A673 (cell line): ENCODE results near the gene RAPGEF2. TPM values are rescaled to one million over a fixed set of nuclear protein-coding genes. Genes with fewer than 3 reads are reported as not detected.
A peak's percentile ranks its signal among the peaks of the same experiment; 100 is the strongest.

ENCODE experiments used
- BruUV-seq: library from RNA; stranded (reverse); fragments of 400-500 nt; replicated peaks from 2 replicates; lab custom pipeline; 2021; lab: Mats Ljungman, UMichigan
- CTCF ChIA-PET: fragments of 300-600 bp; sonication (Branson Sonifier 250); formaldehyde crosslinking; loops from one replicate; lab custom pipeline; 2022; ENCODE audit warnings: antibody characterized with exemption; lab: Charles Lee
- POLR2A ChIA-PET: fragments of 300-600 bp; sonication (Branson Sonifier 250); formaldehyde crosslinking; loops from one replicate; lab custom pipeline; 2022; ENCODE audit warnings: antibody characterized with exemption; ENCODE audit not compliant: low non-redundant PET; lab: Charles Lee
- DNase-seq: peaks from one replicate; pipeline ENCODE4 v3.0.0-alpha.2; 2015; ENCODE audit warnings: low spot score
- H3K27ac ChIP-seq: fragments of 200-600 bp; sonication (generic); 2 replicates; pipeline ENCODE4 v1.5.1; 2016; ENCODE audit warnings: mixed run types, low read depth, mild to moderate bottlenecking, mixed read lengths, antibody characterized with exemption, low read length; ENCODE audit not compliant: poor library complexity, severe bottlenecking
- H3K27me3 ChIP-seq: fragments of 200-600 bp; sonication (generic); replicated peaks from 2 replicates; pipeline ENCODE4 v1.6.1; 2017; ENCODE audit warnings: mixed run types, low read depth, mild to moderate bottlenecking, mixed read lengths, antibody characterized with exemption, low read length; ENCODE audit not compliant: insufficient read depth, poor library complexity
- H3K36me3 ChIP-seq: fragments of 200-600 bp; sonication (generic); 2 replicates; pipeline ENCODE4 v1.6.1; 2016; ENCODE audit warnings: mixed run types, mild to moderate bottlenecking, mixed read lengths, antibody characterized with exemption, low read length; ENCODE audit not compliant: insufficient read depth, poor library complexity, severe bottlenecking
- H3K4me1 ChIP-seq: fragments of 200-600 bp; sonication (generic); 2 replicates; pipeline ENCODE4 v1.6.1; 2017; ENCODE audit warnings: mixed run types, mild to moderate bottlenecking, mixed read lengths, antibody characterized with exemption, low read length; ENCODE audit not compliant: insufficient read depth, poor library complexity, severe bottlenecking
- H3K4me3 ChIP-seq: fragments of 200-600 bp; sonication (generic); 2 replicates; pipeline ENCODE4 v1.5.1; 2016; ENCODE audit warnings: low read depth, mixed run types, mild to moderate bottlenecking, mixed read lengths, low read length; ENCODE audit not compliant: poor library complexity, severe bottlenecking
- H3K9me3 ChIP-seq: fragments of 200-600 bp; sonication (generic); 2 replicates; pipeline ENCODE4 v1.6.1; 2016; ENCODE audit warnings: mixed run types, low read depth, mild to moderate bottlenecking, mixed read lengths, antibody characterized with exemption, low read length; ENCODE audit not compliant: poor library complexity, severe bottlenecking
- EZH2 ChIP-seq: fragments of 200-600 bp; sonication (generic); IDR thresholded peaks from 2 replicates; pipeline ENCODE4 v1.6.1; 2017; ENCODE audit warnings: borderline replicate concordance, low read depth, mild to moderate bottlenecking, mixed read lengths, antibody characterized with exemption, low read length; ENCODE audit not compliant: poor library complexity, severe bottlenecking
- intact Hi-C: fragments of 100-400 bp; cut with micrococcal nuclease; formaldehyde crosslinking; loops from one replicate; pipeline ENCODE4 v1.10.0; 2022; ENCODE audit not compliant: unreplicated experiment
- total RNA-seq: library from RNA; stranded (reverse); gene quantifications from 2 replicates; pipeline ENCODE4 v1.2.3, GENCODE V29; 2021
- TF ChIP-seq, protein P1 (sequence below): fragments of 300-800, 200-600 bp; sonication (generic); conservative IDR thresholded peaks from 2 replicates; pipeline ENCODE4 v1.5.1; 2017; ENCODE audit warnings: low read depth, mild to moderate bottlenecking, antibody characterized with exemption, low read length, moderate library complexity, mixed read lengths

The RAPGEF2 gene
- total RNA-seq, 1 experiment from 2014 or later = 31.9 TPM

DNA sequence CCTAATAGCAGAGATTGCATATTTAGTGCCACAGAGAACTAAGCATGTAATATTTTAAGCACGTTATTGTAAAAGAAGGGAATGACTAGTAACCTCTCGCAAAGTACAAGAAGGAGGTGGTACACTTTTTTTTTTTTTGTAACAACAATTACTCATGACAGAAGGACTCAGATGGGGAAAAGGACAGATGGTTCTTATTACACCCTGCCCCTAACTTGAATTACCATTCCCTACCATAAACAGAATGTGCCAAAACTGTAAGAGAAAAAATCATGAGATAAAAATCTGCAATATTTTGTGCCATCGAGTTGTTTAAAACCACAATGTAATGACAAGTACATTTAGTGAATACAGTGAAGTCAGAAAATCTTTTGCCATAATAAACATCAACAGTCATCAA lies 33.0 kb upstream of the RAPGEF2 start:
- no TSS peak for BruUV-seq
- no peak overlapping the region for H3K4me3 ChIP-seq
- ChIA-PET CTCF (no interaction called here), POLR2A (no interaction called here)
- H3K9me3 ChIP-seq = no peaks in the 10 kb centered on the region
- TF ChIP-seq, protein P1, sequence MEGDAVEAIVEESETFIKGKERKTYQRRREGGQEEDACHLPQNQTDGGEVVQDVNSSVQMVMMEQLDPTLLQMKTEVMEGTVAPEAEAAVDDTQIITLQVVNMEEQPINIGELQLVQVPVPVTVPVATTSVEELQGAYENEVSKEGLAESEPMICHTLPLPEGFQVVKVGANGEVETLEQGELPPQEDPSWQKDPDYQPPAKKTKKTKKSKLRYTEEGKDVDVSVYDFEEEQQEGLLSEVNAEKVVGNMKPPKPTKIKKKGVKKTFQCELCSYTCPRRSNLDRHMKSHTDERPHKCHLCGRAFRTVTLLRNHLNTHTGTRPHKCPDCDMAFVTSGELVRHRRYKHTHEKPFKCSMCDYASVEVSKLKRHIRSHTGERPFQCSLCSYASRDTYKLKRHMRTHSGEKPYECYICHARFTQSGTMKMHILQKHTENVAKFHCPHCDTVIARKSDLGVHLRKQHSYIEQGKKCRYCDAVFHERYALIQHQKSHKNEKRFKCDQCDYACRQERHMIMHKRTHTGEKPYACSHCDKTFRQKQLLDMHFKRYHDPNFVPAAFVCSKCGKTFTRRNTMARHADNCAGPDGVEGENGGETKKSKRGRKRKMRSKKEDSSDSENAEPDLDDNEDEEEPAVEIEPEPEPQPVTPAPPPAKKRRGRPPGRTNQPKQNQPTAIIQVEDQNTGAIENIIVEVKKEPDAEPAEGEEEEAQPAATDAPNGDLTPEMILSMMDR = no peak
- no peaks in the 10 kb centered on the region for H3K27me3 ChIP-seq
- peak; percentile 19 for DNase-seq
- H3K36me3 ChIP-seq = no peaks in the 10 kb centered on the region
- no peaks in the 10 kb centered on the region for H3K4me1 ChIP-seq
- no peak overlapping the region for H3K27ac ChIP-seq
- intact Hi-C loops = no loop called here

DNA sequence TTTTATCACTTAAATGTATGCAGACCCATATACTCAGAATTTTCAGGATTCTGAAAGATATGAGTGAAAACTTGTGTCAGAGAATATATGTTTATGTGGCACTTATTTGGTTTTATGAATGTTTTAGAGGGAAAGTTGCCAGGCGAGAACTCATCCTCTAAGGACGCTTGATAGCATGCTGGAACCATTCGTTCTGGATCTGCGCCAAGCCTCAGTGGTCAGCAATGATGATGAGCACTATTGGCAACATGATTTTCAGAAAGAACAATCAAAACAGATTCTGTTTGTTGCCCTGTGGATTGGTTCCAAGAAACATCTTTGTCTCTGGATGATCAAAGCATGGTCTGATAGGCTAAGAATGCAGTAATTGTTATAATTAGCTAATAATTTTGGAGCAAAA lies 32.1 kb upstream of the RAPGEF2 start:
- no peak for DNase-seq
- CTCF ChIA-PET = no interaction called here
- H3K27me3 ChIP-seq = no peaks in the 10 kb centered on the region
- no TSS peak for BruUV-seq
- no peaks in the 10 kb centered on the region for H3K4me1 ChIP-seq
- H3K27ac ChIP-seq = no peak overlapping the region
- TF ChIP-seq EZH2 = no peak
- TF ChIP-seq, protein P1 = no peak
- no peaks in the 10 kb centered on the region for H3K9me3 ChIP-seq
- H3K36me3 ChIP-seq = no peaks in the 10 kb centered on the region
- POLR2A ChIA-PET = no interaction called here
- intact Hi-C loops = no loop called here
- H3K4me3 ChIP-seq = no peak overlapping the region

DNA sequence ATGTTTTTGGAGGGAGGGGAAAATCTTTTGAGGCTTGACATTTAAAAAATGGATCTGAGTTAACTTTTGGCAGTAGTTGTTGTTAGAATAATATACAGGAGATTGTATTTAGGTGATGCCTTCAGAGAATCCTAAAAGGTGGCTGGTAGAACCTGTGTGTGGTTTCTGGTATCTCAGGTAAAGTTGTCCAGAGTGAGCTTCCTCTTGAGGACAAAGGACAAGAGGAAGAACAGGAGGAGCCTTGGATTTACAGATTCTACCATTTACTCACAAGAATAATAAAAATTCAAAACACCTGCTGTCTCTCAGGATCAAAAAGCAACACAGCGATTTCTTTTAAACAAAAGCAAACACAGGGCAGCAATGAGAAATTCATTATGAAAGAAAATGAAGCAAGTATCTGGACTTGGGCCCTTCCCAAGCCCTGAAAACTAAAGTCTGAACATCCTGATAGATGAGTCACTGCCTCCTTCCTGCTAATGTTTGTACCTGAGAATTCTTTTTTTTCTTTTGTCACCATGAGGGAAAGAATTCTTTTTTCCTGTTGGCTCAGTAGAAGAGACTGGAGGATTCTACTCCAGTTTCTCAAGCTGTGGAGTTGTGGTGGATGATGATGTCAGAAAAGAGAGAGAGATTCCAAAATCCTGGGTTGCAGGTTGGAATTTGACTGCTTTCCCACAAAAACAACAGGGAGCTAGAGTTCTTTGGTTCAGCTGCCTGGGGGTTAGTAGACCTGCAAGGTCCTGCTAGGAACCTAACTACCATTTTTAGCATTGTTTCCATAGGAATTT lies 31.5 kb upstream of the RAPGEF2 start:
- CTCF ChIA-PET = no interaction called here
- BruUV-seq = no TSS peak
- POLR2A ChIA-PET = interaction anchor here (0.6 kb wide), 1 partner anchor 44 kb away, joined by 4 read pairs; no protein-coding TSS in a partner anchor
- no peaks in the 10 kb centered on the region for H3K4me1 ChIP-seq
- DNase-seq = no peak
- no peak for TF ChIP-seq EZH2
- intact Hi-C loops = no loop called here
- H3K4me3 ChIP-seq = no peak overlapping the region
- no peaks in the 10 kb centered on the region for H3K27me3 ChIP-seq
- H3K27ac ChIP-seq = no peak overlapping the region
- no peaks in the 10 kb centered on the region for H3K9me3 ChIP-seq
- no peaks in the 10 kb centered on the region for H3K36me3 ChIP-seq
